Stimulated activated CD4-positive, alpha-beta T cell treated with anti-CD3 and anti-CD28 coated beads, Interleukin-12 subunit alpha, Interleukin-12 subunit beta, amount 100 ng/mL, for 4 hours (primary cell): ENCODE data around the gene CD8A.
A peak's percentile ranks its signal among the peaks of the same experiment; 100 is the strongest.

Experiments used
- DNase-seq: peaks from one replicate; pipeline ENCODE4 v3.0.0-alpha.2; 2020

Gene CD8A

DNA sequence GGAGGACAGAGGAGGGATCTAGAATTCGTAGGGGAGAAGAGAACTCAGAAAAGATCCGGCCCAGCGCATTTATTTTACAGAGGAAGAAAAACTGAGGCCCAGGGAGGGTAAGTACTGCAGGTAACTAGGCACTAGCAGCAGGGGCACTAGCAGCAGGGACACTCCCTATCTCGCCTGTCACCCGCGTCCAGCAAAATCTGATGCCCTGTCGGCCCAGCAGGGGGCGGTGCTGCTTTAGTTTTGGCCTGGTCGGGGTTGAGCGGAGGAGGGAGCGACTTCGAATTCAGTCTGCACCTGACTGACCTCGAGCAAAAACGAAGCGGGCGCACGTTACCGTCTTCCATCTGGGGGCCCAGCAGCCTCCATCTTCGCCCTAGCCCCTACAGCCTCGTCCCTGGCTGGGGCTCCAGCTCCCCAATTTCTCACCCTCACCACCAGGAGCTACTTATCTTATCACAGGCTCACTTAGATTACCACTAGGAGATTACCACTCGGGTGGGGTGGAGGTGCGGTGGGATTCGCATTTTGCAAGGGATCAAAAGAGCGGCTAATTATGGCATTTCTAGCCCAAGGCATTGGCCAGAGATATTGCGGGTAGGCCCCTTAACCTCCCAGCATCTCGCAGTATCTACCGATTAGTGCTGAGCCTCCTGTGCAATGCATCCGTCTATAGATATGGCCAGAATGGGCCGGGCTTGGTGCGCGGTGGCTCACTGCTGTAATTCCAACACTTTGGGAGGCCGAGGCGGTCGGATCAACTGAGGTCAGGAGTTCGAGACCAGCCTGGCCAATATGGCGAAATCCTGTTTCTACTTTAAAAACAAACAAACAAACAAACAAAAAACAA lies 17.8 kb upstream of the CD8A start:
- DNase-seq = peak; percentile 90

DNA sequence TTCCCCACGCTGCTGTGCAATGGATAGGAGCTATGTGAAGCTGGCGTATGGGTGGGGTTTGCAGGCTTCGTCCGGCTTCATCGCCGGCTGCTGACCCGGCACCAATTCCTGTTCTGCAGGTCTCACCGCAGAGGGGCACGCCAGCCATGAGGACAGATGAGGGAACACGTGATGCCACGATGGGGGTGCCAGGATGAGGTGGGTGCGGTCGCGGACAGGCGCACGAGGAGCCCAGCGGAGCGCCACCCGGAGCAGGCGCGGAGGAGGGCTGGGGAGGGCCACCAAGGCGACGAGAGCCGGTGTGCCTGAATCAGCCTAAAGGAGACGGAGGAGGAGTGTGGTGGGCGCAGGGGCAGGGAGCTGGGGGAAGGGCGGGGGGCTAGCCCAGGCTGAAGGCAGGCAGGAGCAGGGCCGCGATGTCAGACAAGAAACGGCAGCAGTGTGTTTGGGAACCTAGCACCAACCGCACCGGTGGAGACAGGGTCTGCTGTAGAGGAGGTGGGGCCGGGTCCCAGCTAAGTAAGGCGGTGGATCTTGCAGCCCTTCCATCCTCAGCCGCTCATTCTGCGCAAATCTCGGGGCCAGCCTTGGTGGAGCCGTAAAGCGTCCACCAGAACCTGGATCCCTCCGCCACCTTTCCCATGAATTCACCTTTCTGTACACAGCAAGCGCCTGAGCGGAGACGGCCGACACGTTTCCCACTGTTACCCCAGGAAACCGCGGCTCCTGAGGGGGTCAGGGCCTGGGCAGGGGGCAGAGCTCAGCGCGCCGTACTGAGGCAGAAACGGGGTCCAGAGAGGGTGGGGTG lies 17.0 kb upstream of the CD8A start:
- no peak for DNase-seq

DNA sequence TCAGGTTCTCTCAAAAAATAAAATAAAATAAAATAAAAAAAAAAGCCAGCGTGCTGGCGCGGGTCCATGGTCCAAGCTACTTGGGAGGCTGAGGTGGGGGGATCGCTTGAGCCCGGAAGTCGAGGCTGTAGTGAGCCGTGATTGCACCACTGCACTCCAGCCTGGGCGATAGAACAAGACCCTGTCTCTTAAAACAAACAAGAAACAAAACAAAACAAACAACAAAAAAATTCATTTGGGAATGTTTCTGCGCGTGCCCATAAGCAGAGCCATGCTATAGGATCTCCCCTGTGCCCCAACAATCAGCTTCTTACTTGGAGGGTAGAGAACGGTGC lies 16.4 kb upstream of the CD8A start:
- no peak for DNase-seq

DNA sequence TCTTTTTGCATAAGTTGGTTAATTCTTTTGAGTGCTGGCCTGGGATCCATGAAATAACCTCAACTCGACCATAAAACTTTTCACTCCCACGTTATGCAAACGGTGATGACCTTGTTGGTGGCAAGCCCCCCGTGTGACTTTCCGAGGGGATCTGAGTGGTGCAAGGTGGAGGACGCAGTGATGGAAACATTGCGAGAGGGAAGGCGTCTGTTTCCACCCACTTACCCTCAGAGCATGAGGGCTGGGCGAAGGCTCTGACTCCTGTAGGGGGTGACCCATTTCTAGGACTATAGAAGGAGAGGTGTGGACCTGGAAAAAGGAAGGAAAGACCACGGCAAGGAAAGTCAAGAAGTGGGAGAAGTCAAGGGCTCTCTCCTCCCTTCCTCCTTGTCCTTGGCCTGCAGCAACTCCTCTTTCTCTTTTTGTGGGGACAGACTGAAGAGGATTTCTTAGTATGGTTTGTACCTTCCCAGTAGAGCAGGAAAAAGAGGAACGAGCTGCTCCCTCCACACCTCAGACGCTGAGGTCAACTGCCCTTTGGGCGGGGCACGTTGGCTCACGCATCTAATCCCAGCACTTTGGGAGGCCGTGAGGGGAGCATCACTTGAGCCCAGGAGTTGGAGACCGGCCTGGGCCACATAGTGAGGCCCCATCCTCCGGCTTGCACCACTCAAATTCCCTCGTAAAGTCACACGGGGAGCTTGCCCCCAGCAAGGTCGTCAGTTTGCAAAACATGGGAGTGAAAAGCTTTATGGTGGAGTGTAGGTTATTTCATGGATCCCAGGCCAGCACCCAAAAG lies 15.5 kb upstream of the CD8A start:
- no peak for DNase-seq

DNA sequence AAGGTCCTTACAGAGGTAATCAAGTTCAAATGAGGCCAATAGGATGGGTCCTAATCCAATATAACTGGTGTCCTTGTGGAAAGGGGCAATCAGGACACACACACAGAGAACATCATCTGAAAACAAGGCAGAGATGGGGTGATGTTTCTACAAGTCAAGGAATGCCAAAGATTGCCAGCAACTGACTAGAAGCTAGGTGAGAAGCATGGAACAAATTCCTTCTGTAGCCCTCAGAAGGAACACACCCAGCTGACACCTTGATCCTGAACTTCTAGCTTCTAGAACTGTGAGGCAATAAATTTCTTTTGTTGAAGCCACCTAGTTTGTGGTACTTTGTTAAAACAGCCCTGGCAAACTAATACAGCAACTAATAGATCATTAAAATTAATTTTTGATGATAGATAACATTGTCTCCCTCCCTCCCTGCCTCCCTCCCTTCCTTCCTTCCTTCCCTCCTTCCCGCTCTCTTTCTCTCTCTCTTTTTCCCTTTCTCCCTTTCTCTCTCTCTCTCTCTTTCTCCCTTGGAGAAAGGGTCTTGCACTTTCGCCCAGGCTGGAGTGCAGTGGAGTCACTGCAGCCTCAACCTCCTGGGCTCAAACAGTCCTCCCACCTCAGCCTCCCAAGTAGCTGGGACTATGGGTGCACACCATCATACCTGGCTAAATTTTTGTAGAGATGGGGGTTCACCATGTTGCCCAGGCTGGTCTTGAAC lies 10.3 kb upstream of the CD8A start:
- no peak for DNase-seq

DNA sequence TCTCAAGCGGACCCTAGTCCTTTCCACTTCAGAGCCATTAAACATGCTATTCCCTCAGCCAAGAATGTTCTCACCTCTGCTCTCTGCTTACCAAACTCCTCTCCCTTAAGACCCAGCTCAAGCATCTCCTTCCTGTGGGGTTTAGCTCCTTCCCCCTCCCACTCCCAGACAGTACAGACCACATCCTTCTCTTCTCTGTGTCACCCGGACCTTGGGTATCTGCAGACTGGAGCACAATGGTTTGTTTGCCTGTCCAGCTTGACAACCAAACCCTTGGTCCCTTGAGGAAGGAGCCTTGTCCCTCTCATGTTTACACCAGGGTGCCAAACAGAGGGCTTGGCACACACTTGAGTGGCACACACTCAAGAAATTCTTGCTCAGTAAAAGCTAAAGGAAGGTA lies 4.1 kb upstream of the CD8A start:
- DNase-seq = no peak

DNA sequence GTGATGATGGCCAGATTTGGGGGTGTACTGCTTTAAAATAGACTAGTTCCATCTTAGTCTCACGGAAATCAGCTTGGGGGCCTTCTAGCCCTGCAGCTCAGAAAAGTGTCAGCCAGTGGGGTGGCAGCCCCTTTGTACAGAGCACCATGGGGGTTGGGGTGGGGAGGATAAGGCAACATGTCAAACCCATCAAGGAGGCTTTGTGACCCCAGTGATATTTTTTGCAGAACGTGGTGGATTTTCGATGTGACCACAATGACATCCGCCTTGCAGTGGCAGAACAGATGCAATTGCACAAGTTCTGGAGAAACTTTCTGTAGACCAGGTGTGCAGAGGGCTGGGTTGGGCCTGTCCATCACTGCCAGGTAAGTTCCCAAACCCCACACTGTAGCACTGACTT lies 3.0 kb upstream of the CD8A start:
- no peak for DNase-seq

DNA sequence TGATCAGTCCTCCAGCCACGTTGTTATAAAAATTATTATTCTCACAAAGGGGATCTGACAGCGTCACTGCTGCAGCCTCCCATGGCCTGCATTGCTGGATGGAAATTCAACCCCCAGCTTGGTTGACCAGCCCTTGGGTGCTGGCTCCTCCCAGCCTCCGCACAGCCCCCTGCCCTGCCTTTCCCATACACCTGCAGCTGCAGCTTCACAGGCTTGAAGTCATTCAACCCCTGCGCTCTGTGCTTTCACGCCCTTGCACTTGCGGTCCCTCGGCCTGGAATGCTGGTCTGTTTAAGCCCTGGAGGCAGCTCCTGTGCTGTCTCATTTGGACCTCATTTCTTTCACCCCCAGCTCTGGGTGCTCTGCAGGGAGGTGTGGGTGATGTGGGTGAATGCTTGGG lies 860 bp upstream of the CD8A start:
- DNase-seq = no peak

DNA sequence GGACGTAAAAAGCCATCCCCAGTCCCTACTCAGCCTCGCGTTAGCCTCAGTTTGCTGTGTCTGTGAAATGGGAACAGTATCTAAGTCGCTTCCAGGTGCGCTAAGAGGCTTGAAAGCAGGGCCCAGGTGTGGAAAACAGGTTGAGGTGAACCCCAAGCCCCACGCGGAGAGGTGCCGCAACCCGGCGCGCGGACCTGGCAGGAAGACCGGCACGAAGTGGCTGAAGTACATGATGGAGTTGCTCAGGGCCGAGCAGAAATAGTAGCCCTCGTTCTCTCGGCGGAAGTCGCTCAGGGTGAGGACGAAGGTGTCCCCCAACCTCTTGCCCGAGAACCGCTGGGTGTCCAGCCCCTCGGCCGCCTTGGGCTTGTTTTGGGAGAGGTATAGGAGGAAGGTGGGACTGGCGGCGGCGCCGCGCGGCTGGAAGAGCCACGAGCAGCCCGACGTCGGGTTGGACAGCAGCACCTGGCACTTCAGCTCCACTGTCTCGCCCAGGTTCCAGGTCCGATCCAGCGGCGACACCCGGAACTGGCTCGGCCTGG lies 508 bp downstream of the CD8A start:
- DNase-seq = no peak

DNA sequence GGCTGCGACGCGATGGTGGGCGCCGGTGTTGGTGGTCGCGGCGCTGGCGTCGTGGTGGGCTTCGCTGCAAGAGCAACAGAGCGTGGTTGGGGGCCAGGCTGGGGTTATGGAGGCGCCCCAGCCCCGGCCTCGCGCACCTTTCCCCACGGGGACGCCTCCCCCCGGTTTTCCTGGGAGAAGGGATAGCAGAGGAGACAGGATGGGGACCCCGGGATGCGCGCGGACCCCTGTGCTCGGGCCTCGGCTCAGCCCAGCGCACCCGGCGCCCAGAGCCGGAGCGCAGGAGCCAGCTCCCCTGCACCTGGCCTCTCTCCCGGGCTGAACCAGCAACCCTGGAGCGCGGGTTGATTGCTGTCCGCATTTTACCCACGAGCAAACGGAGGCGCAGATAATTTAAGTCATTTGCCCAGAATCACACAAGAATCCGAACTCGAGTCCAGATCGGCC lies 1.0 kb downstream of the CD8A start:
- no peak for DNase-seq

DNA sequence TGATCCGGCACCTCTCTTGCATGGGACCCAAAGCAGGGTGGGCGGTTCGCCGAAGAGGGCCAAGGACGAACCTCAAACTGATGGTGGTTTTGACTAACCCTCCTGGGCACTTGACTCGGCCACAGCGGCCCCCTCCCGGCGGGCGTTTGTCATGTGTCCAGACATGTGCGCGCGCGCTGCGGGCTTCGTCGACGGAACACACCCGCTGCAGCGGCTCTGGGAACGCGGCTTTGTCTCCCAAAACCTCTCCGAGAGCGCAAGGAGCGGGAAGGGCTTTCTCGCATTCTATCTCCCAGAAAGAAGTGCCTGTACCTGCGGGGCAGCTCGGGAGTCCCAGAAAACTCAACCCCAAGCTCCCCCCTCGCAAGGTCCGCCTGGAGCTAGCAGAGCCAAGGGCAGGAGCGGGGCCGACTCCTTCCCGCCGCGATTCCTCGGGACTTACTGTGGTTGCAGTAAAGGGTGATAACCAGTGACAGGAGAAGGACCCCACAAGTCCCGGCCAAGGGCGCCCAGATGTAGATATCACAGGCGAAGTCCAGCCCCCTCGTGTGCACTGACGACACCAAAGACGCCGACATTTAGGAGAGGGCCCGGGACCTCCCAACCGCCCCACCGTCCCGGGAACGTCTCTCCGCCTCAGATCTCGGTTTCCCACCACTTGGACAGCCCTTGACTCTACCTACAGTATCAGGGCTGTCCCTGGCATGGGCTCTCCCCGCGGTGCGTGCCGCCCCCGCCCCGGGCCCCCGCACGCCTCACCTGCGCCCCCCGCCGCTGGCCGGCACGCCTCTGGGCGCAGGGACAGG lies 1.6 kb downstream of the CD8A start:
- DNase-seq = no peak

DNA sequence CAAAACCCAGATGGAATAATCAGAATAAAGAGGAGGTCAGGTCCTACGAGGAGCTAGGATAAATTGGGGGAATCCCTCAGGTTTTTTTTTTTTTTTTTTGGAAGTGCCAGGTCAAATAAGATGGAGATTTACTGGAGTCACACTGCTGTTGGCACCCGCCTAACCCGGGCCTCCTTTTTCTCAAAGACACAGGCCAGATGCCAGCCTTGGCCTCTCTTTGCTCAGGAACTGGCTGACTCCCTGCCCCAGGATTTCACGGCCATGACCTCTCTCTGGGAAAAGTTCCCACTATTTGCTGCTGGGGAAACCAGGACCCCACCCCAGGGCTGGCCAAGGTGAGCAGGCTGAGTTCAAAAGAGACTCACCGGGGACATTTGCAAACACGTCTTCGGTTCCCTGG lies 2.5 kb downstream of the CD8A start:
- no peak for DNase-seq

DNA sequence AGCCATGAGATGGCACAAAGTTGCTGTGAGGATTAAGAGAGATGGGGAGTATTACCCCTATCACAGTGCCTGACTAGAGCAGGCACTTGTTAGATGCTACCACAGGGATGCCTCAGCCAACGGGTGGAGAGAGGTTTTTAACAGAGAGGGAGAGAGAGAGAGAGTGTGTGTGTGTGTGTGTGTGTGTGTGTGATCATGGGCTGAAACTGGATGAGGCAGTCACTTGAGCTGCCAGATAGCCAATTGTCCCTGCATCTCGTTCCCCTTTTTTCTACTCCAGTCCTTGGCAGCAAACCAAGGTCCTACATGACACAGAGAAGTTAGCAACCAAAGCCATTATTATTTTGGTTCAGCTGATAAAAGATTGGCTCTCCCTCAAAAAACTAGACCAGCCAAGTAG lies 3.0 kb downstream of the CD8A start:
- DNase-seq = no peak

DNA sequence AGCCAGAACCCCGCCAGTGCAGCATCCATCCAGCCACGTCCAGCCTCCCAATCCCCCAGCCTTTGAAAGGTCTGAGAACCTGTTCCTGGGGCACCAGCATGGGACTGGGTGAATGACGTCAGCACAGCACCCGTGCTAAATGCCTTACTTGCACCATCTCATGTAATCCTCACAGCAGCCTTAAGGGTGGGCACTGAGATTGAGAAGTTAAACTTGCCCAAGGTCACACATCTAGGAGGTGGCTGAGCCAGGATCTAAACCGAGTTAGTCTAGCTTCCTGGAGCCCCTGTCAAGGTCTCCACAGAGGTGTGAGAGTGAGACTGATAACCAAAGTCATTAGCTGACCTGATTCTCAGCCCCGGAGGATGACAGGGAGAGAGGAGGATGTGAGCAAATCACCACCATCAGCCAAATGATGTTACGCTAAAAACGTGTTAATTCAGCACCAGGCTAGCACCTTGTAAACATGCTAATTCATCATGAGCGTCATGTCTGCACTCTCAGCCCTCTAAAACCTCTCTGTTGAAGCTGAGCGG lies 4.6 kb downstream of the CD8A start:
- DNase-seq = no peak

DNA sequence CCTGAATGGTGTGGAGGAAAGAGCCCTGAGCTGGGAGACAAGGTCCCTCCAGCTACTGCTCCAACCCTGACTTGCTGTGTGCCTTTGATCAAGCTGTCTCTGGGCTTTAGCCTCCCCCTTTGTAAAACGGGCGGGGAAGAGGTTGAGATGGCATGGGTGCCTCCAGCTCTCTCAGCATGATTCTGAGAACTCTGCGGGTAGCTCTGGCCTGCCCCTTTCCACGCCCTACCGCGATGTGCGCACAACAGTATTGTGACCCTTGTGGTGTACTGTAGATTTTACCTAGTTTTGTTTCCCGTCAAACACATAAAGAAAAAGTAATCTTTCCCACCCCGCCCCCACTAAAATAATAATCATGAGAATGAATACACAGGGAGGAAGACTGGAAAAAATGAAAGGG lies 5.3 kb downstream of the CD8A start:
- DNase-seq = no peak

DNA sequence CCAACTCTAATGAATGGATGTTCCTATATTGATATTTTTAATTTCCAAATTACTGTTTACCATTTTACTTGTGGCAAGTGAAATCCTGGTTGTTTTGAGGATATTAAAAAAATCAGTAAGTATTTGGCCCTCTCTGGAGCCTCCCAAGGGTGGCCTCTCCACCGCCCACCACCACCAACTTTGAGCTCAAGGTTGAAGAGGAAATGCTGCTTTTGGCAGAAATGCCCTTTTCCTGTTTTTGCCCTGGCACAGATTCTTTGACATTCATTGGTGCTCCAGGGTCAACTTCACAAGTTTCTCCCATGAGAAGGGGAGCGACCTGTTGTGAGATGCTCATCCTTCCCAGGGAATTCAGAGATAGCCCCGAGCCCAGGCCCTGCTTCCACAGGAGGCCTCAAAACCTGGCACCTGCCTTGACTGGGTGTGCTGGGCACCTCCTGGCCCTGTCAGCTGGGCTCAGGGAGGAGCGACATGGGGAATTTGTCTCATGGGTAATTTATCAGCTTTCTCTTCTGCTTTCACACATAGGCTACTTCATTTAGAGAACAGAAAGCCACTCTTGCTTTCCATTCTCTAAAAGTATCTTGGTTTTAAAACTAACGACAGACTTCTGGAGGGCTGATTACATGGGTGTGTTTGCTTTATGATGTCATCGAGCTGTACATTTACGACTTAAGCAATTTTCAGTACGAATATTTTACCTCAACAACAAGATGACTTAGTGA lies 6.9 kb downstream of the CD8A start:
- DNase-seq = no peak

DNA sequence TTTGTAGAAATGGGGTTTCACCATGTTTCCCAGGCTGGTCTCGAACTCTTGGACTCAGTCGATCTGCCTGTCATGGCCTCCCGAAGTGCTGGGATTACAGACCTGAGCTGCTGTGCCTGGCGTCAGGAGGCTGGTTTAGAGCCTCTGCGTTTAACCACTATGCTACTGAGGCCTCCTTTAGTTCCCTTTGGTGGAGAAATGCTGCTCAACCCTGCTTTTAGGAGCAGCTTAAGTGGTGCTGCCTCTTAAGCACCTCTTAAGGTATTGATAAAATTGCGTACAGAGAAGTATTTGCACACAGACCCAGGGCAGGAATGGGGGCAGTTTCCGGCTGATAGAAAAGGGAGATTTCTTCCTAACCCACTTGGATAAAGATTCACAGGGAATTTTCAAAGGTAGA lies 8.0 kb downstream of the CD8A start:
- no peak for DNase-seq

DNA sequence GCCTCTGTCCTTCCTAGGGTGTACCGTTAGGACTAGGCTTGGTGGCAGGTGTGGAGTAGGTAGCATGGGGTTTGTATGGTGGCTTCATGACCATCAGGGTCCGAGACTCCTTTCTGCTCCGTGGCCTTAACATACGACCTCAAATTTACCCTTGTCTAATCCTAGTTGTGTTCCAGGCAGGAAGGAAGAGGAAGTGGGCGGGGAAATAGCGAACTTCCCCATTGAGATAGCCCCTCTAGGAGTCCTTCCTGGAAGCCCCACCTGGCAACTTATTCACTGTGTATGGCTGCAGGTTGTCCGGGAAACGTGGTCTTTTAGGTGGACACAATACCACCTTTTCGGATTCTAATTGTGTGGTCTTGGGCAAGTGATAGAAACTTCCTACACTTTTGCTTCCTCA lies 9.3 kb downstream of the CD8A start:
- no peak for DNase-seq

DNA sequence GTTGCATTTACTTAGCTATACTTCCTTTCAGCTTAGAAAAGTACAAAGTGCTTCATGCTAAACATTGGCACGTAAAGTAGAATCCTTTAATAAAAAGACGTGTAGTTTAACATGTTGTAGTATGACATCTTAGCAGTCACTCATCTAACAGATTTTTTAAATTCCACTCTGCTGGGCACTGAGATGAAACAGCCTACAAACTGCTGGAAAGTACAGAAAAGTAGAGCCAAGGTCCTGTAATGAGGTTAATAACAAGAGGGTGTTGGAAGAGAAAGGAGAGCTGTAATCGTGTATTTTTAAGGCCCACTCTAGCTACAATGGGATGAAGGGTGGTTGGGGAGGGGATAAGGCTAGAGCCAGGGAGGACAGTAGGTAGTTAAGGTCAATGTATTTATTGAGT lies 10.7 kb downstream of the CD8A start:
- DNase-seq = no peak

DNA sequence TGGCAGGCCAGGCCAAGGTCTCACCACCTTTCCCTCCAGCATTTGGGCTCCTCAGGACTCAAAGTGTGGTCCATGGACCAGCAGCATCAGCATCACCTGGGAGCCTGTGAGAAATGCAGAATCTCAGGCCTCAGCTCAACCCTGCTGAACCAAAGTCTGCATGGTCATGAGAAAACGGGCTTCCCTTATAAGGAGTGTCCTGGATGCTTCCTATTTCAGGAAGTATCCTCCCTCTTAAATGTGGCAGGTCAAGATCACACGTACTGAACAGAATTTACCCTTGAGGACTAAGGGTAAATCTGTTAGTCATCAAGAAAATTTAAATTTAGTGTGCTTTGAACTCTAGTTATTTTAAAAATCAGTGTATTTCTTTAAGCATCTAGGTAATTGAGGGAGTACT lies 11.8 kb downstream of the CD8A start:
- no peak for DNase-seq

DNA sequence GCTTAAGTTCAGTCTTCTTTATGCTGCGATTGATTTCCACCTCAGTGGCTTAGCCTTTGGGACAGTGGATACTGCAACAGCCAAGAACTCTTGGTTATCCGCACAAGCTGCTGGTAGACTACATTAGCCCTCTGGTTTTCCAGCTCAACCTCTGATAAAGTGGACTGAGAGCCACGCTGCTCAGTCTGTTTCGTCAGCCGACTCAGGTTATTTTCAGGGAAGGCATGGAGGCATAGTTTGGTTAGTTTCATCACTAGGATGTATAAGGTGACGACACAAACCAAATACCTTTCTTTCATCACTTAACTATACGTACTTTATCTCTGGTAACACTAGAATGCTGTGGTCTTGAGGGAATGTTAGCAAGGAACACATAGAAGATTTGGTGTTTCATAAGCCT lies 14.2 kb downstream of the CD8A start:
- no peak for DNase-seq
